Measurements from ENCODE around the gene CMBL.
"Not testable (repeated sequence)": the region's sequence is repeated elsewhere in the genome, so short reads cannot be mapped to it uniquely, and the experiment has no call there.

CMBL gene

DNA sequence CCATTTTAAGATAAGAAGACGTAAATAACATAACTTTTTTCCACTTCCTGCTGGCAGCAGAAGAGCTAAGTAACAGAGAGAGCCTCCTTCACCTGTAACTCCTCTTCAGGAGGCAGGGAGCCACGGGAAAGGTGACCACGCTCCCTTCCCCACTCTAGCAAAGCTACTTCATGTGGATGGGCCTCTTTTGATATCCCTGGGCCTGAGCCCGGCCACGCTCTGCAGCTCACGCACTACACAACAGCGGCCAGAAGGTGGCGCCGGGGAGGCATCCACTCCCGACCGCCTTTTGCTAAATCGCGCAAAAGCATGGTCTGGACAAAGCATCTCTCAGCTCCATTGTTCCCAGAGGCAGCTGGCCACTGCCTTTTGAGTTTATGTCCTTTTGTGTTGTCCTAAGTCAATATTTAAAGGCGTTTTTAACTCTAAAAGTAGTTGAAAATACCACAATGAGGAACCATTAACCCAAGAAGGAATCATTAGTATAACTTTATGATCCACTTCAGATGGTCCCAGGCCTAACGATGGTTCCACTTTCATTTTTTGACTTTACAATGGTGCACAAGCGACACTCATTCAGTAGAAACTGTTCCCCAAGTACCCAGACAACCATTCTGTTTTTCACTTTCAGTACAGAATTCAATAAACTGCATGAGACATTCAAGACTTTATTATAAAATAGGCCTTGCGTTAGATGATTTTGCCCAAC, 23.6 kb downstream of the CMBL start:
- no peak for DNase-seq

DNA sequence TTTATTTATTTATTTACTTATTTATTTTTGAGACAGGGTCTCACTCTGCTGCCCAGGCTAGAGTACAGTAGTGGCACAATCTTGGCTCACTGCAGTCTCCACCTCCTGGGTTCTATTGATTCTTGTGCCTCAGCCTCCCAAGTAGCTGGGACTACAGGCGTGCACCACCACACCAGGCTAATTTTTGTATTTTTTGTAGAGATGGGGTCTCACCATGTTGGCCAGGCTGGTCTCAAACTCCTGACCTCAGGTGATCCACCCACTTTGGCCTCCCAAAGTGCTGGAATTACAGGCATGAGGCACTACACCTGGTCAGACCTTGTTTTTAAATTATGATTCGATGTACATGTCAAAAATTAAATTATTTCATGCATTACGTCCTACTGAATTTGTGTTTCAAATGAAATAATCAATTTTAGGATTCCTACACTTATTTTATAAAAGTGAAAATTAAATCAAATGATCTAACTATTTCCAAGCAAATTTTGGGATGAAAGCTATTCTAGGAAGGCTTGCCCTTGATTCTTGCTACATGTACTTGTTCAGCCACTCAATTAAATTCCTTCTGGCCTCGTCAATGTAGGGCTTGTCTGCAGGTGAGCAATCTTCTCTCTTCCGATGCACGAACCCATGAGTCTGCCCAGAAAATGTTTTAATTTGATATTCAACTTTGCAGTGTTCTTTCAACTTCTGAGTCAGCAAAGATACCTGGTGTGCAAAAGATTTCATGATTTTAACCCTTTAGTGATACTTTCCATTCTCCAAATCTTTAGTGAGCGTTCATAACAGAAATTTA, 27.6 kb downstream of the CMBL start:
- no peak for DNase-seq

DNA sequence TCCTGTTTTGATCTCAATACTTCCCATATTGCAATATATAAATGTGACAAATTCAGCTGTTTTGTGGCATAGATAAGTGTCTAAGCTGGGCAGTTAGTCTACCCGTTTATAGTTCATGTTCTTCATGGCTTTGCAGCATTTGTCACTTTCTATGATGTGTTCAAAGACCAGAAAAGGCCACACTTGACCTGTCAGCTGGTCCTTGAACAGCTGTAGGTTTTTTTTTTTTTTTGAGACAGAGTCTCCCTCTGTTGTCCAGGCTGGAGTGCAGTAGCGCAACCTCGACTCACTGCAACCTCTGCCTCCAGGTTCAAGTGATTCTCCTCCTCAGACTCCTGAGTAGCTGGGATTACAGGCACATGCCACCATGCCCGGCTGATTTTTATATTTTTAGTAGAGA, 28.4 kb downstream of the CMBL start:
- no peak for DNase-seq

DNA sequence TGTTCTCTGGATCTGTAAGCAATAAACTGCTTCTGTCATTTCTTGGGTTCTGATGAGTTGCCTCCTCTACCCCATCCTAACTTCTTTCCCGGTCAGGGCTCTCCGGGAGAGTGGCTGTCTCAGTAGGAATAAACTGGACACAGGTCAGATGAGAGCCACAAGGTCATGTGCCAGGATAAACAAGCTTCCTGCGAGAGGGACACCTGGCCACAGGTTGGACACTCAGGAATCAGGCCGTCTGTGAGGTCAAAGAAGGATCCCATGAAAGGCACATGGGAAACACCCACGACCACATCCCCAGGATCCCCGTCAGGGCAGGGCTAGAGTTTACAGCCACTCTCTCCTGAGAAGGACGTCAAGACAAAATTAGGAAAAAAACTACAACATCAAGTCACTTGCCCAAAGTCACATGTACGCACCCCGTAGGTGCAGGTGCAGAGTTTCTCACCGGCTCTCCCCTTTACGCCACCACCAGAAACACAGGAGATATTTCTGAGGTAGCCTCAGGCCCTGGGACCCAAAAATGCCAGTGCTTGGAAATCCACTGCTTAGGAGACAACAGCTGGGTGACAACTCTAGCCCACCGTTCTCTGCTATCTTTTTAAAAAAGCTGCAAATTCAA, 28.9 kb downstream of the CMBL start:
- DNase-seq, result no peak

DNA sequence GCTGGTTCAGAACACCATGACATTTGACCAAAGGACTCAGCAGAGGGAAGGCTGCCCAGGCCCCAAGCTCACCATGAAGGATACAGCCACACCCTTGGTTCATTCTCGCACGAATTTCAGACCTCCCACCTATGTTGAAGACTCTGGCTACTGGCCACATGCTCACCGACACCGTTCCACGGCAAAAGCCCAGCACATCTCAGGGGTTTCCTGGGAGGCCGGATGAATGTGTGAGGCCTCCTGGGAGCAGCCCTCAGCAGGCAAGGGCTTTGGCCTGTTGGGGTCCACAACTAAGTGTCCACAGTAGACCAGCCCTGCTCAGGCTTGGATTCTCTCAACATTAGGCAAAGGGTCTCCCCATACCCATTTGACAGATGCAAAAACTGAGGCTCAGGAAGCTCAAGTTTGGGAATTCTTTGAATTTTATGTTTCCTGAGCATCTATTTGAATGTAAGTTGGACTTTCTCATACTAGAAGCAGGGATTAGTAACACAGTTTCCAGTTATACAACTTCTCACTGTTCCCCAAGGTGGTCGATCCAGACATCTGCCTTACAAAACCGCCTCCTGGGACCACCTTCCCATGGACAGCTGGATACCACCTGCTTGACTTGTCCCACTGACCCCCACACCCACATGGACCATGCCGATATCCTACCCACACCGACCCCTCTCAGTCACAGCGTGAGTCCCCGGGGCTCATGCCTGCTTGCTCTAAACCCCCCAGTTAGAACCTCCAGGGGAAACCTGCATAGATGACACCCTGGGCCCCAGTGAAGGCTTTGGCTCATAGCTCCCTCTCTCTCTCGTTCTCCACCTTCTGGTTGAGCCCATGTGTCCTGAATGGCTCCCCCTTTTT, 29.7 kb downstream of the CMBL start:
- no peak for DNase-seq

DNA sequence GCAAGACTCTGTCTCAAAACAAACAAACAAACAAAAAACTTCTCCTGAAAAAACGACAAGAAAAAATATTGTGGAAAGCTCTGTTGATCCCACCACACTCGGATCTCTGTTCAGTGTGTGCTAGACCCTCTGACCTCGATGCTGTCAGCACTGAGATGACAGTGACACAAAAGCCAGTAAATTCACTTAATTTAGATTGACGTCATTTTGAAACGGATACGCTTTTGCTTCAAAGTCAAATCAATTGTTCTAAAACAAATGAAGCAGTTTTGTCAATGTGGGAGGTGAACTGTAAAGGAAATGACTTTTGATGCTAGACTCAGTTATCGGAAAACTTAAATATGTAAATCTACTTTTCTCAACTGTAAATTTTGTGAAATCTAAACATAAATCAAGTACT, 31.0 kb downstream of the CMBL start:
- DNase-seq, result no peak

DNA sequence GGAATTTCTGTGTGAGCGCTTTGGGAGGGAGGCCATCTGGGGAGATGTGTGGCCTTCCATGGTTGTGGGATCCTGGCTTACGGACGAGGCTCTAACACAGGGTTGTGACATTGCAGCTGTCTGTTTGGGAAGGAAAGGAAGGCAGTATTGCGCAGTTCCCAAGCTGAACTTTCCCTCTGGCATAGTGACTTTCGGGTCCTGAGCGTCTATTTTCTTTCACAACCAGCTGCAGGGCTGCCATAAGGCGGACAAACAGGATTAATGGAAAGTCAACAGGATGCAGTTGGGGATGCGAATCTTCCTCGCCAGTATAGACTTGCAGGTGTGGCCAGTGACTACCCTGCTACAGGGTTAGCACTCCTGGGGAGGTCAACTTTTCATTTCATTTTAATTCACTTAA, 31.7 kb downstream of the CMBL start:
- DNase-seq, result no peak

DNA sequence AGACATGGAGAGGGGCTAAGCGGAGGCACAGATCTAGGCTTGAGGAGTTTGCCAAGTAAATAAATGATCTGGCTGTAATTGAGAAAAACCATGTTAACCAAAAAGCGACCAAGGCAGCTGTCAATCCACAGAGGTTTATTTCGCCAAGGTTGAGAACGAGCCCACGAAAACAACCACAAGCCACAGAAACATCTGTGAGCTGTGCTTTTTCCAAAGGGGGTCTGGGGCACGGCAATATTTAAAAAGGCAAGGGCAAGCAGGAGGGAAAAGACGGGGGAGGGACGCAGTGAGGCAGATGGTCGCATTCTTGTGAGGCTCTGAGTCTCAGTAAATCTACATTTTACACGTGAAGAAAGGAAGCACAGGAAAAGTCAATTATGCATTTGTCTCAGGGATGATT, 32.2 kb downstream of the CMBL start:
- DNase-seq, result no peak

DNA sequence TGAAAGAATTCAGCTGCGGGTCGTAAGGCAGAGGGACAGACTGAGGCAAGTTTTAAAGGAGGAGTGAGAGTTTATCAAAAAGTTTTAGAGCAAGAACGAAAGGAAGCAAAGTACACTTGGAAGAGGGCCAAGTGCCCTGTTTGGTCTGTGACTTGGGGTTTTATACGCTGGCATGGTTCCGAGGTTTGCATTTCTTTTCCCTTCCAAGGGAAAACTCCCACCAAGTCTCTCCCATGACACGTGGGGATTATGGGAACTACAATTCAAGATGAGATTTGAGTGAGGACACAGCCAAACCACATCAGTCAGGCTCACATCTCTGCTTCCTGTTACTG, 34.9 kb downstream of the CMBL start:
- not testable (repeated sequence) for DNase-seq

DNA sequence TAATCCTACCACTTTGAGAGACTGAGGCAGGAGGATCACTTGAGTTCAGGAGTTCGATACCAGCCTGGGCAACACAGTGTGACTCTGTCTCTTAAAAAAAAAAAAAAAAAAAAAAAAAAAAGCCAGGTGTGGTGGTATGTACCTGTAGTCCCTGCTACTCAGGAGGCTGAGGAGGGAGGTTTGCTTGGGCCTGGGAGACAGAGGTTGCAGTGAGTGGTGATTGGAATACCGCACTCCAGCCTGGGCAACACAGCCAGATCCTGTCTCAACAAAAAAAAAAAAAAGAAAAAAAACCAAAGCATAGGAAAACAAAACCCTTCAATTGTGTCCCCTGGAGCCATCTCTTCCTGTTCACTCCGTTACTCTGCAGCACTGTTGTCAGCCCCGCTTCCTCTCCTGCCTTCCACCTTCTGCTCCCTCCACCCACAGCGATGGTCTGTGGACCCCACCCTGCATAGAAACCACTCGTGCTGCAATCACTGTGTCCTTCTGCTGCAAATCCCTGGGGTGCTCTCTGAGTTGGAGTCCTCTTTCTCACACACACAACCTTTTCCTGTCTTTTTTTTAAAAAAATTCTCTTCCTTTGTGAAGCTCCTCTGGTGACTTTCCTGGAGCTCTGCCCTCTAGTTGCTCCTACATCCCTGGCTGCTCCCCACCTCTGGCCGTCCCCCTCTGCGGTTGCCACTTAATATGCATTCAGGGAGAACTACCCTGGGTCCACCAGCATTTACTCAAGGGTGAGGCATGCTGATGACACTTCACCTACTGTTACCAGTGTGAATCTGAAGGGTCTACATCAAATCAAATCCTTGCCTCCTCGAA, 35.4 kb downstream of the CMBL start:
- DNase-seq, result no peak

DNA sequence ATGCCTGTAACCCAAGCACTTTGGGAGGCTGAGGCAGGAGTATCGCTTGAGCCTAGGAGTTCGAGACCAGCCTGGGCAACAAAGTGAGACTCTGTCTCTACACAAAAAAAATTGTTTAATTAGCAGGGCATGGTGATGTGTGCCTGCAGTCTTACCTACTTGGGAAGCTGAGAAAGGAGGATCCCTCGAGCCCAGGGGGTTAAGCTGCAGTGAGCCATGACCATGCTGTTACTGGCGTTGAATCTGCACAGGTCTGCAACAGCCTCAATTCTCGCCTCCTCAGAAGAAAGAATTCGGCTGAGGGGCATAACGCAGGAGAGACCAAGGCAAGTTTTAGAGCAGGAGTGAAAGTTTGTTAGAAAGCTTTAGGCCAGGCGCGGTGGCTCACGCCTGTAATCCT, 39.6 kb downstream of the CMBL start:
- DNase-seq, result no peak

DNA sequence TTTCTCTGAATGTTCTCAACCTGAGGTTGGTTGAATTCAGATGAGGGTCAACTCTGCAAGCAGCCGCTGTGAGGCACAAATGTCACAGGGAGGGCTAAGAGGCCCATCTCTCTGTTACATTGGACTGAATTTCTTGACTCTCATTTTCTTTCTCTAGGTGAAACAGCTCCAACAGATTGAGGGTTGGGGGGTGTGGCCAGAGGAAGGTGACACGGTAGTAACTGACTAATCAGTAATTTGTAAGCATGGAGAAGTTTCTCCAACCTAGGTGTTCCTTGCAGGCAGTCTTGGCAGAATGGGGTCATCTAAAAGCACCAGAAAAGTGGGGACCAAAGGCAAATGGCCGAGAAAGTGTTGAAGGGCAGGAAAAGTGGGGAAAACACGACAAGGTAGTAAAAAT, 40.9 kb downstream of the CMBL start:
- DNase-seq, result no peak

DNA sequence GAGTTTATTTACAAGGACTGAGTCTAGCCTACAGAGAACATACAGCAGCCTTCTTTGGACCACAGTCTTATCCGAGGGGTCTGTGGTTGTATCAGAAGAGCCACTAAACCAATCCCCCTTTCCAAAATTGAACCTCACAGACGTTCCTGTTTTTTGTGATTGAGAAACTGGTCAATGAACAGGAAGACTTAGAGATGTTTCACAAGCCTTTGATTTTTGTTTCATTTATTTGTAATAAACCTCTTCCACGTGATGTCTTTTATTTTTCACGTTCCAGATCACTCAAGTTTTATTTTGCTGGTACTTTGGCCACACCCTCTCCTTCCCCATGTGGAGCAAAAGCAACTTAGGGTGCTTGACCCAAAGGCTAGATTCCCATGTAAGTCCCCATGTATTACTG, 41.6 kb downstream of the CMBL start:
- DNase-seq, result no peak

DNA sequence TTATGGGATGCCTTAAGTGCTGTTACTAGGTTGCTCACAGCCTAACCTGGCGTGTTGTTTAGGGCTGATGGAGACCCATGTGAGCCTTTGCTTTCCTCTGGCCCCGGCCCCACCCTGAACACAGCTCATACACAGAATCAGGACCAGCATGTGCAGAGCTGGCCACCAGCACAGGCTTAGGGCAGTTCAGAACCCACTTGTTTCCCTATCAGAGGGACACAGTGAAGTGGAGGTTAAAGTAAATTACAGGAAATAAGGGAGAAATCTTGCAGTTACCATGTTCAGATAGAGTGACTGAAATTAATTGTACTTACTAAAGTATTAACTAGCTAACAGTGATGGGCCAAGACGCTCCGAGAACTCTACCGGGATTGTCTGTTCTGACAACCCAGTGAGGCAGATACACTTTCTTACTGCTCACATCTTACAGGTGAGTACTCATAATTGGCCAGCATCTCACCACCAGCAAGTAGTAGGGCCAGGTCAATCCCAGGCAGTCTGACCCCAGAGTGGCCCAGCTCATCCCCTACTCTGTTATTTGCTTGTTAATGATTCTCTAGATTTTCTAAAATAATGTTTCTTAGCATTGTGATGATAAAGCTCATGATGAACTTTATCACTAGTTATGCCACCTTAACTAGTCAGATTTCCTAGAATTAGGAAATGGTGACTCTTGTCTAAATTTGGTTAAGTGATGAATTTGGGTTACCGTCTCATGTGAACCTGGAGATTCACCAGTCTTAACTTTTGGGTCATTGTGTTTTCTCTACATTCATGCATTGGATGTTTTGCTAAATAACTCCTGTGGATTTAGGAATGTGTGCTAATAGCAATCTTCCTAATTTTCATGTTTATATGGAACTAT, 42.2 kb downstream of the CMBL start:
- no peak for DNase-seq

DNA sequence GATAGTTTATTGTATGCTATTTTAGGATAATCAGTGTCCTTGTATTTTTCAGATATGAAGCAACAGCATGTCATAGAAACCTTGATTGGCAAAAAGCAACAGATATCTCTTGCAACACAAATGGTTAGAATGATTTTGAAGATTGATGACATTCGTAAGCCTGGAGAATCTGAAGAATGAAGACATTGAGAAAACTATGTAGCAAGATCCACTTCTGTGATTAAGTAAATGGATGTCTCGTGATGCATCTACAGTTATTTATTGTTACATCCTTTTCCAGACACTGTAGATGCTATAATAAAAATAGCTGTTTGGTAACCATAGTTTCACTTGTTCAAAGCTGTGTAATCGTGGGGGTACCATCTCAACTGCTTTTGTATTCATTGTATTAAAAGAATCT, 43.1 kb downstream of the CMBL start:
- DNase-seq, result no peak

DNA sequence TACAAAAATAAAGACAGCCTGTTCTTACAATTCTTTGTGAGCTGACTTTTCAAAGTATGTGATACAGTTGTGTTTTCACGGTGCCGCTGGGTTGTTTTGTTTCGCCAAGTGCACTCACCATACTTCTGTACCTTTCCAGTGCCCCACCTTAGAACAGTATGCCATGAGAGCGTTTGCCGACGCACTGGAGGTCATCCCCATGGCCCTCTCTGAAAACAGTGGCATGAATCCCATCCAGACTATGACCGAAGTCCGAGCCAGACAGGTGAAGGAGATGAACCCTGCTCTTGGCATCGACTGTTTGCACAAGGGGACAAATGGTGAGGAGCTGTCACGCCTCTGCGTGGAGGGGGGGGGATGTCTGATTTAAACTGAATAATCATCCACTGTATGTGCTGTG, 44.7 kb downstream of the CMBL start:
- DNase-seq, result no peak

DNA sequence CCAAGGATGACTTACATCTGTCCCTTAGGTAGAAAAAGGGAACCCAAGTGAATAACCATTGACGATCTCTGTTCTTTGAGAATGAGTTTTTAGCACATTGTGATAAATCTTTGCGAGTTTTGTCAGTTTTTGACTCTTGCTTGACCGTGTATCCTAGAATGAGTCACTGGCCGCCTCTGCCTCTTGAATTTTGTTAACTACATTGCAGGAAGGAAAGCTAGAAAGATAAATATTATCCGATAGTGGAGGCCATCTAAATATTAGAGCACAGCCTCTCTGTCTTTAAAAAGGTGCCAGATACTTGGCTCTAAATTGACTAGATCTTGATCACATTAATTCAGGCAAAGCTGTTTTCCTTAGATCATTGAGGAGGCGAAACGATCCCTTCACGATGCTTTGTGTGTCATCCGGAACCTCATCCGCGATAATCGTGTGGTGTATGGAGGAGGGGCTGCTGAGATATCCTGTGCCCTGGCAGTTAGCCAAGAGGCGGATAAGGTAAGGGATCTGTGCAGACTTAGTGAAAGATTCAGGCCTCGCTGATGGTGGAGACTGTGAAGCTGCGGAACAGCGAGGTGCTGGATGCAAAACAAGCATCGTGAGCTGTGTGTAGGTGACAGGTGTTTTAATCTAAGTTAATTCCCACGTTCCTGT, 45.5 kb downstream of the CMBL start:
- no peak for DNase-seq

DNA sequence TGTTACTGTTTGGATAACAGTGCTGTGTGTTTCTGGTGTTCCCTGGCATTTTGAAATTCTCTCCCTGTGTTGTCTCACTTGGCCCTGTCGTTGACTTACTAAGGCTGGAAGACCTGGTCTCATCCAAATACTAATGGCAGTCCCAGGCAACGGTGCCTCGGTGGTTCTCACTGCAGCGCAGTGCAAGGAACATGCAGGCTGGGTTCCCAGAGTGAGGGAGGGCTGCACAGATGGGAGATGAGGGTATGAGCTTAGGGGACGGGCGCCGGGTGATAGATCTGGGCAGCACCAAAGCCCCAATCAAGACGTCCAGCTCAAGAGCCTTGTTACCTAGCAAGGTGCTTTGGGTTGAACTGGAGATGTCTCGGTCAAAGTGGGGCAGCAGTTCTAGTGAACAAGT, 46.6 kb downstream of the CMBL start:
- DNase-seq, result no peak

DNA sequence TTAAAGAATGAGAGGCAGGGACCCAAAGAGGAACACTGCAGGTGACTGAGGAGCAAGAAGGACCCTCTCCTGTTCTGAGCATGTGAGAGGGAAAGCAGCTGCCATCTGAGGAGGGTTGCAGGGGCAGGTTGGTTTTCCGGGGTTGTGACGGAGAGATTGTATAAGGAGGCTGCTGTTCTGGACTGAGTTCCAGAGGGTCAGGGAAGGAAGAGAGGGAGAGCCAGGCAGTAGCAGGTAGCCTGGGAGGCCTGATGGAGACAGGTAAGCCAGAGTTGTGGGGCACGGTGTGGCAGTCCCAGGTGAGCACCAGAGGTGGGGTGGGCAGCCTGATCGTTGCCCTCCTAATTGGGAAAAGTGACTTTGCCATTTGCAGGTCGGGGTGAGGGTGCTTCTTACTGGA, 47.8 kb downstream of the CMBL start:
- DNase-seq, result no peak

DNA sequence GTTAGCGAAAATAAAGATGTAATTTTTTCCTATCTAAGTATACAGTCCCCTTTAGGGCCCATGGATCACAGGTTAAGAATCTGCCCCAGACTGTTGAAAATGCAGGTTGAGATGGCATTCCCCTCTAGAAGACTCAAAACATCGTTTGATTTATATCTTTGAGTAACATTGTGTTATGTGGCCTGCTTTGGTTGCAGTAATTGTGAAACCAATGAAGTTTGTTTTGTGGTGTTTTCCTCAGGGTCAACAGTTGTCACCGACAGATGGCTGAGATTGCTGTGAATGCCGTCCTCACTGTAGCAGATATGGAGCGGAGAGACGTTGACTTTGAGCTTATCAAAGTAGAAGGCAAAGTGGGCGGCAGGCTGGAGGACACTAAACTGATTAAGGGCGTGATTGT, 49.8 kb downstream of the CMBL start:
- DNase-seq, result no peak

DNA sequence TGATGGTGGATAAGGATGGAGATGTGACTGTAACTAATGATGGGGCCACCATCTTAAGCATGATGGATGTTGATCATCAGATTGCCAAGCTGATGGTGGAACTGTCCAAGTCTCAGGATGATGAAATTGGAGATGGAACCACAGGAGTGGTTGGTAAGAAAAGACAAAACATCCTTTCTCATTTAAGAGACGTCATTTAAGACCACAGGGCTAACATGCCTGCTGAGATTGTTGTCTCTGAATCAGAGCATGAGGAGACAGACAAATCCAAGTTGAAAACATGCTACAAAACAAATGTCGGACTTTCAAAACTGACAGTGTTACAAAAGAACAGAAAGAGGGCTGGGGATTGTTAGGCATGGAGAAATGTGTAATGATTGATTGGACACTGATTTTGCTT, 53.0 kb downstream of the CMBL start:
- no peak for DNase-seq
